Raji (cell line): ENCODE data around the gene GATAD2B.

Source experiments
- POLR2A ChIP-seq: IDR thresholded peaks from 2 replicates; pipeline ENCODE4 v1.6.1; 2011; ENCODE audit warnings: low read depth, low read length, control low read depth; ENCODE audit not compliant: insufficient read depth

Gene GATAD2B

DNA sequence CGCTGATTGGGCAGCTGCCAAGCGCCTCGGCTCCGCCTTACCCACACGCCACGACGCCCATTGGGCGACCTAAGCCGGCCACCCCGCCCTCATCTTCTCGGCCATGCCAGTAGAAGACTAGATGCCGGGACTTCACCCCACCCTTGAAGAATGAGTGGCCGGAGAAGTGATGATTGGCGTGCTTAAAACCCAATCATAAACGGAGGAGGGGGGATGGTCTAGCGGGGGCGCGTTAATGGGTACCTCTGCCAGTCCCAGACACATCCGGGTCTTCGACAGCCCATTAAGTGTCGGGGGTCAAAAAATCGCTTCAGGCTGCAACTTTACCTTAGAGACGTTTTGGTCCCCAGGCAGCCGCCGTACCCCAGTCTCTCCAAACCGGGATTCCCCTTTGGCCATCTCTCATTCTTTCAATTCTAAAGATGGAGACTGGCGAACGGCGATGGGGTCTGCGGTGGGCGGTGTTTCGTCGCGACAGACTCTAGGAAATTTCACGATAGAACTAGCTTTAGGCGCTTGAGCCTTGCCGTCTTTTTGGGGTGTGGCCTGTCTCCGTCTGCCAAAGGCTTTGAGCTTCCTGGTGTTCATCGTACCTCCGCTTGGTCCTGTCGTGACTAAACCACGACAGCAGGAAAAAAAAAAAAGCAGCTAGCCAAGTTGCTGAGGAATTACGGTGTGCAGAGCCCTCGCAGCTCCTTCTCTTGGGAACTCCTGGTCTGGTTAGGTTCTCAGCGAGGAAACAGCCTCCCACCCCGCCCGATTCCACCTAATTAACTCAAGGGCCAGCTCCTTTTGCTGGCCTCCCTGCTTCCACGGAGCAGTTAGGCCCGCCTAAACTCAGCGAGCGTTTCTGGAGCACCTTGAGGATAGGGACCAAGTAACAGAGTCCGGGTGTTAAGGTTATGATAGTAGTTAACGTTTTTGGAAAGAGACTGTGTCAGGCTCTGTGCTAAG lies at the start of gene GATAD2B:
Gene GATAD2B, minus strand, starts transcription at position 1 of the 954 bp plus-strand sequence. CDS start 94,625 bp downstream, outside the sequence.
- peak; percentile 74 for TF ChIP-seq POLR2A

DNA sequence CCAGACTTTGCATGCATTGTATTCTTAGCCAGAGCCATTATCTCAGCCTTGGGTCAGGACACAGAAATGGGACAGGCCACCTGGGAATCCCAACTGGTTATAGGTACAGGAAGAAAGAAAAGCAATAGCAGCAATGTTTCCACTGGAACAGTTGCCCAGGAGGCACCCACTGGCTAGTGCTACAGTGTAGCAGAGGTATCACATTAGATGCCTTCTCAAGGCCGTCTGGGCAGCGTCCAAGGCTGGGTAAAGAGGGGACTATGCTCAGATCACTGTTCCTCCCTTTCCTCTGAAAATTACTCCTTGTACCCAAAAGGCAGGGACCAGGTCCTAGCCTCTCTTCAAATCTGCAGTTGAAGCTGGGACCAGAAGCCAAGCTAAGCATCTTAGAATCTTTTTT lies 47.6 kb upstream of the GATAD2B start:
- no peak for TF ChIP-seq POLR2A

- no peak for TF ChIP-seq POLR2A
These were observed 46.2 kb upstream of the GATAD2B start for GRCh38 chr1:153968972-153969371.

DNA sequence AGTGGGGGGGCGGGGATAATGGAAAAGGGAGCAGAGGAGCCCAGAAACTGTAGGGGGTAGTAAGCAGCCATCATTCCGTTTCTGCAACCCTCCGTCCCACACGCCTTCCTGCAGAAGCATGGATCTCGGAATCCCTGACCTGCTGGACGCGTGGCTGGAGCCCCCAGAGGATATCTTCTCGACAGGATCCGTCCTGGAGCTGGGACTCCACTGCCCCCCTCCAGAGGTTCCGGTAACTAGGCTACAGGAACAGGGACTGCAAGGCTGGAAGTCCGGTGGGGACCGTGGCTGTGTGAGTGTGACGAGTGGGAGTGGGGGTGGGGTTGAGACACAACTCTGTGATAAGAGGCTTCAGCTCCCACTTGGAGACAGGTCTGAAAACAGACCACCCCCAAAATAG lies 45.6 kb upstream of the GATAD2B start:
- no peak for TF ChIP-seq POLR2A

- no peak for TF ChIP-seq POLR2A
These were observed 45.2 kb upstream of the GATAD2B start for GRCh38 chr1:153968000-153968363.

DNA sequence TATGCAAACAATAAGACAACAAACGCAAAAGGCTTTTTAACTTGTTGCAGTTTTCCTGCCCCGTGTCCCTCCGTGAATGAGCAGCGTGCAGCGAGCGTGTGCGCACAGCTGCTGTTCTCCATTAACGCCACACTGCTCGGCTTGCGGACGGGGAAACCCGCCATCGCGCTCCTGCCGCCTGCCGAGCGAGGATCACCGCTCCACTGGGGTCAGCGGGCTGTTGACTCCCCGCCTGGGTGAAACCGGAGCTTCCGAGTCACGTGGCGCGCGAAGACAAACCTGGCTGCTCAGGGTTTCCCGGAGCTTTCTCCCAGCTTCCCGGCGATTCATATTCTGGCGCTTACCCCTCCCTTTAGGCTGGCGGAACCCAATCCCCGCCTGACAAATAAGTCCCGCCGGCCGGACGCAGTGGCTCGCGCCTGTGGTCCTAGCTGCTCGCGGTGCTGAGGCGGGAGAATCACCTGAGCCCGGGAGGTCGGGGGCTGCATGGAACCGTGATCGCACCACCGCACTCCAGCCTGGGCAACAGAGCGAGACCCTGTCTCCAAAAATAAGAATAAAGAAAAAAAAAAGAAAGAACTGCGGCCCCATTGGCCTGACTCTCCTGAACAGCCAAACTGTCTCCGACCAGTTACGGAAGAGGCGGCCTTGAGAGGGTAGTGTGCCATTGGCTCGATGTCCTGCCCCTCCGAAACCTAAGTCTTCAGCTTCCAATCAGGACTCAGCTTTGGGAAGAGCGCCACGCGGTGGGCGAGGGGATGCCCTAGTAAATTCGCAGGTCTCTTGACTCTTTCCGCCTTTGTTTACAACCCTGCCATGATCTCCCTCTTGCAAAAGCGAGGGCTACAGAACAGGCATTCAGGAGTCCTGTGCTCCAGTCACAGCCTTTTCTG lies 44.6 kb upstream of the GATAD2B start, which contains the start of gene CREB3L4:
Gene CREB3L4, plus strand, starts transcription at position 796 of the 893 bp plus-strand sequence. CDS start 624 bp downstream, outside the sequence.
- peak; percentile 85 for TF ChIP-seq POLR2A

DNA sequence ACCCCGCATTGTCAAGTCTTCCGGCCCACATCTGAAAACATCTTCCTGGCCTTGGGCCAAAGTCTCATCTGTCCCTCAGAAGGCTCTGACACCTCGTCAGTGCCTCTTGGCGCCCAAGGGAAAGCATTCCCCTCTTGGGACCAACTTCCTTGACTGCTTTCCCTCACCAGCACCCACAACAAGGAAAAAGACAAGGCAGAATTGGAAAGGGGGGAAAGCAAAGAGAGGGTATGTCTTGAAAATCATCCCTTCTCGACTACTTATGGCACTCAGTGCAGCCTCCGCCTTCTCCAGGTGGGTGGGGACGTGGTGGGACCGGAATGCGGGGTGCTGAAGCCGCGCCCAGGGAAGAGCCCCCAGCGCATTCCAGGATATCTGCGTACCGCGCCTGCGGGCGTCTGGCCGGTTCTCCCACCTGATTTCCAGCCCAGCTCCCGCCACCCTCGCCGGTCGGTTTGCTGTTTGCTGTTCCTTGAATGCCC lies 41.1 kb upstream of the GATAD2B start:
- no peak for TF ChIP-seq POLR2A

DNA sequence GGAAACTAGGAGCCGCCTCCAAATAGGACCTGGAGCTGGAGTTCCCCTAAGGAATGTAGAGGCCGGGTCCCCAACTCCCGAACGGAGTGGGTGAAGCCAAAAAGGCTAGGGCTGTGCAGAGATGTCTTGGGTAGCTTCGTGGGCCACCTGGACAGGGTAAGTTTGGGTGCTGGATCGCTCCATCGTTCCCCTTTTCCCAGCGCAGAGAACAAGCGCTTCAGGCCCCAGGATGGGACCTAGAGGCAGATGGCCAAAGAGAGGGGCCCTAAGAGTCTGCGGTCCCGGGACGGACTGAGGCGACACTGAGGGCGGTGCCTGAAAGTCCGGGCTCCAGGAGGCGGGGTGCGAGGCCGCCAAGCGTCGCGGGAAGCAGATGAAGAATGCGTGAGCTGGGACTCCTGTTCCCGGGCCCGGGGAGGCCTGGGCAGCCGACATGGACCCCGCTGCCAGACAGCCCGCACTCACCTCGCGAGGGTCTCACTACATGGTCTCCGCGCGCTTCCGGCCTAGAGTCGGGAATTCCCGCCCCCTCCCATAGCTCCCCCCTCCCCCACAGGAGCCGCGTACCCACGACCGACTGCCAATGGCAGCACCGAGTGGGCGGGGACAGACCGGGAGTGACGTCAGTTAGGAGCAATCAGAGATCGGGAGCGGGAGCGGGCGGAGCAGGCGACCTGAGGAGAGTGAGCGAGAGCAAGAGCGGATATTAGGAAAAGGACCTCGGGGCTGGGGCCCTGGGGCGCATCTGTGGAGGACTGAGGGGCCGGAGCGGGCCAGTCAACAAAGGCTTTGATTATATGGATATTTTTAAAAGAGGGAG lies 40.5 kb upstream of the GATAD2B start, which contains the start of gene SLC39A1:
Gene SLC39A1, minus strand, starts transcription at position 508 of the 820 bp plus-strand sequence. CDS start 822 bp downstream, outside the sequence.
- peak; percentile 80 for TF ChIP-seq POLR2A

- TF ChIP-seq POLR2A, result no peak
These were observed 39.6 kb upstream of the GATAD2B start for GRCh38 chr1:153962088-153963029.

GRCh38 chr1:153961421-153961820 lies 38.6 kb upstream of the GATAD2B start:
- no peak for TF ChIP-seq POLR2A

DNA sequence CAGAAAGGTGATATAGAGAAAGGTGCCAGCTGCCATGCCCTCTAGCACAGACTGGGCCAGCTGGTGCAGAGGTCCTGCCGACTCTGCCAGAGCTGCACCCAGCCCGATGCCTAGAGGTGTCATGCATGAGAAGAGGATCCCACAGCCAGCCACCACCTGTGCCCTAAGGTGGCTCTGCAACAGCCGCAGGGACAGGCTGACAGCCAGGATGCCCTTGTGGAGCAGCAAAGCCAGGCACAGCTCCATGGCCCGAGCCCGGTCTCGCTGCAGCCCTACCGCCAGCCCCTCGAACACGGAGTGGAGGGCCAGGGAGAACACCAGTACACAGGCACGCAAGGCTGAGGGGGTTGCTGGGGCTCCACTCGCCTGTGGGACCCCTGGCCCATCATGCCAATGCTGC lies 37.4 kb upstream of the GATAD2B start:
- no peak for TF ChIP-seq POLR2A

- no peak for TF ChIP-seq POLR2A
These were observed 36.7 kb upstream of the GATAD2B start for GRCh38 chr1:153959454-153959853.

DNA sequence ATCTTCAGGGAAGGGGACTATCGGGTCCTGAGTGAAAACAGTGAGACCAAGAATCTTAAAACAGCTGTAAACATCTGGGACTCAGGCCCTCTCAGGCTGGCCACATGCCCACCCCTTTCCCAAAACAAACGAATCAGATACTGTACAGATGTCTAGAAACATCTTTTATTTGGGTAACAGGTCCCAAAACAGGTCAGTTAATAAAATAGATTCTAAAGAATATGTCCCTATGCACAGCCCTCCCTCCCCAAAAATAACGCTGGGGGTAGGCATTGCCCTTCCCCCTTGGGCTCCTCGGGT lies 36.1 kb upstream of the GATAD2B start:
- no peak for TF ChIP-seq POLR2A

DNA sequence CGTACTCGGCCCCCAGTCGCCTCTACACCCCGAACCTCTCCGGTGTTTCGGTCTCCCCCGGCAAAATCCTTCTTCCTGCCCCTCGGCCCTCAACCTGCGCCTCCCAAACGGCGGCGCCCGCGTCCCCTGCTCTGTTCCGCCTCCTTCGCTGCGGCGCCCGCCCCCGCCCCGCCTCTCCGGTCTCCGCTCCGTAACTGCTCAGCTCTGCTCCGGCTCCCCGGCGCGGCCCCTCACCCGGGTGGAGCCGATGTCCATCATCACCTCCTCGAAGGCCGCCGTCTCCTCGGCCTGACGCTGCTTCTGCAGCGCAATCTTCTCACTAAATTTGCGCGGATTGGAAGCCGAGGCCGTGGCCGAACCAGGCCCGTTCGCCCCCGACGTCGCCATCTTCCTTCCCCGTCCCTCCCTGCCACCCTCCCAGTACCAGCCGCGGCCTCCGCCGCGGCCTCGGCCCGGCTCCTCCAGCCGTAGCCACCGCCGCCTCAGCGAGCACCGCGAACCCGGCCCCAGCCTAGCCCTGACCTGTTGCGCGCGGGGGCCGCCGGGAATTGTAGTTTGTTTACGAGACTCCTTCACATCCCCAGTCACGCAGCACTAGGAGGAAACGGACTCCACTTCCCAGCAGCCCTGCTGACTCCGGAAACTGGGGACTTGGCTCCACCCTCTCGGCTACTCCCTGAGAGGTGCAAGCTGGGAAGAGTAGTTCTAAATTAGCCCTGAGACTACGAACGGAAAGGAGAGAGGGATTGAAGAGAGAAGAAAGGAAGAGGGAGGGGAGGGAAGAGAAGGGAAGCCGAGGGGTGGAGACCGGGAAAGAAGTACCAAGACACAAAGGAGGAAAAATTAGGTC lies 35.6 kb upstream of the GATAD2B start, which contains the start of gene CRTC2:
Gene CRTC2, minus strand, starts transcription at position 502 of the 850 bp plus-strand sequence. Its CDS starts 115 bp downstream, at position 387.
- TF ChIP-seq POLR2A, result peak; percentile 53
